OCI-LY7 (cell line): ENCODE data around the gene SRP72.

Experiments used
- EZH2phosphoT487 ChIP-seq: fragments of 200-600 bp; sonication (generic); IDR thresholded peaks from 2 replicates; pipeline ENCODE4 v1.6.1; 2018; ENCODE audit warnings: low read depth, borderline replicate concordance, mild to moderate bottlenecking, mixed run types, antibody characterized with exemption, low read length, moderate library complexity, mixed read lengths
- TF ChIP-seq, protein P1 (sequence below): fragments of 200-600 bp; sonication (generic); conservative IDR thresholded peaks from 2 replicates; pipeline ENCODE4 v1.5.1; 2014; ENCODE audit warnings: mild to moderate bottlenecking, antibody characterized with exemption, low read length, moderate library complexity, mixed read lengths

- TF ChIP-seq, protein P1, sequence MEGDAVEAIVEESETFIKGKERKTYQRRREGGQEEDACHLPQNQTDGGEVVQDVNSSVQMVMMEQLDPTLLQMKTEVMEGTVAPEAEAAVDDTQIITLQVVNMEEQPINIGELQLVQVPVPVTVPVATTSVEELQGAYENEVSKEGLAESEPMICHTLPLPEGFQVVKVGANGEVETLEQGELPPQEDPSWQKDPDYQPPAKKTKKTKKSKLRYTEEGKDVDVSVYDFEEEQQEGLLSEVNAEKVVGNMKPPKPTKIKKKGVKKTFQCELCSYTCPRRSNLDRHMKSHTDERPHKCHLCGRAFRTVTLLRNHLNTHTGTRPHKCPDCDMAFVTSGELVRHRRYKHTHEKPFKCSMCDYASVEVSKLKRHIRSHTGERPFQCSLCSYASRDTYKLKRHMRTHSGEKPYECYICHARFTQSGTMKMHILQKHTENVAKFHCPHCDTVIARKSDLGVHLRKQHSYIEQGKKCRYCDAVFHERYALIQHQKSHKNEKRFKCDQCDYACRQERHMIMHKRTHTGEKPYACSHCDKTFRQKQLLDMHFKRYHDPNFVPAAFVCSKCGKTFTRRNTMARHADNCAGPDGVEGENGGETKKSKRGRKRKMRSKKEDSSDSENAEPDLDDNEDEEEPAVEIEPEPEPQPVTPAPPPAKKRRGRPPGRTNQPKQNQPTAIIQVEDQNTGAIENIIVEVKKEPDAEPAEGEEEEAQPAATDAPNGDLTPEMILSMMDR: no peak
- TF ChIP-seq EZH2phosphoT487: no peak
Measured at GRCh38 chr4:56460085-56460484, 7.3 kb upstream of the SRP72 start.
